ENCODE results near the gene KLC4.
A peak's percentile ranks its signal among the peaks of the same experiment; 100 is the strongest.

DNA sequence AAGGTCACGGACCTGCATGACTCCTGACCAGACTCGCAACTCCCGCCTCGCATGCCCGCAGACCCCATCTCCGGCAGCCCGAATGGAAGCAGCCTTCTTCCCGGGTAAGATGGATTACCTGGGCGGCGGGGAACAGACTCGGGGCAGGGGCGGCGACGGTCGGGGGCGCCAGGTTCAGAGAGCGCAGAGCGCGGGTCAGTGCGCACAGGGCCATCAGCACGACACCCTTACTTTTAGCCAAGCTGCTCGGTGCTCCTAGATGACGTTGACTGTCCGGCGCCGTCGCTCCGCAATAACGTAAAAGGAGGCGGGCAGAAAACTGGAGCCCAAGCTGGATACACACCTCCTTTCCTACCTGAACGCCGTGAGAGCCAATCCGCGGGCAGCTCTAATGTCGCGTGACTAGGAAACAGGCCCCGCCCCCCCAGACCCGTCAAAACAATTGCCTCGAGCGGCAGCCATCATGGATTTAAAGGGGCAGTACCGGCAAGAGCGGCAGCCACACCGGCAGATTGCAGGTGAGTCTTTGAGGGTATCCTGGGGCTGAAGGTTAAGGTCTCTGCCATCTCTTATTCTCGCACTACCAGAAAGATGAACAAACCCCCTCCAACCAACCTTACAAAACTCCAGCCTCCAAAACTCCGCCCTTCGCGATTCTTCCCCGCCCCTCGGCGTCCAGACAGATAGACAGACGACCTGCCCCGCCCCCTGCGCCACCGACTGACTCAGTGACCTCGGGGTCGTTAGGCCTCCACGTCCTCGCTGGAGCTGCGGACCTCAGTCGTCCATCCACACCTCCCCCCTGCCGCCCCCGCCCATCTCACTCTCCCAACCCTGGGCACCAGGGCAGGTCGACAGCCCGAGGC lies at the start of gene KLC4, which contains the start of gene MRPL2:
- no peak for TF ChIP-seq CEBPB (tag; IDR thresholded peaks at IDR 0.05)
- 0 out of 2 replicates have a peak, but pooled peaks have one; percentile 14 for TF ChIP-seq KLF6 (CRISPR knock-in tag; IDR thresholded peaks at IDR 0.05; ENCODE audit: borderline replicate concordance)
- TF ChIP-seq DNMT1 (IDR thresholded peaks at IDR 0.05): no peak
- TF ChIP-seq, protein P1, sequence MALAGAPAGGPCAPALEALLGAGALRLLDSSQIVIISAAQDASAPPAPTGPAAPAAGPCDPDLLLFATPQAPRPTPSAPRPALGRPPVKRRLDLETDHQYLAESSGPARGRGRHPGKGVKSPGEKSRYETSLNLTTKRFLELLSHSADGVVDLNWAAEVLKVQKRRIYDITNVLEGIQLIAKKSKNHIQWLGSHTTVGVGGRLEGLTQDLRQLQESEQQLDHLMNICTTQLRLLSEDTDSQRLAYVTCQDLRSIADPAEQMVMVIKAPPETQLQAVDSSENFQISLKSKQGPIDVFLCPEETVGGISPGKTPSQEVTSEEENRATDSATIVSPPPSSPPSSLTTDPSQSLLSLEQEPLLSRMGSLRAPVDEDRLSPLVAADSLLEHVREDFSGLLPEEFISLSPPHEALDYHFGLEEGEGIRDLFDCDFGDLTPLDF (CRISPR knock-in tag; IDR thresholded peaks at IDR 0.05): peak; percentile 57; the same call in 1 of the 2 replicates
- TF ChIP-seq POLR2A (conservative IDR thresholded peaks at IDR 0.05): peak; percentile 97
- no peak for TF ChIP-seq RAD21 (CRISPR knock-in tag; conservative IDR thresholded peaks at IDR 0.05 in 1 of 2, IDR thresholded peaks at IDR 0.05 in 1 of 2)
- peak; percentile 91 for TF ChIP-seq TAF1 (IDR thresholded peaks at IDR 0.05; ENCODE audit: control insufficient read depth, extremely low read depth, insufficient read depth, low read length, severe bottlenecking)
- no peak for TF ChIP-seq TCFL5 (CRISPR knock-in tag; conservative IDR thresholded peaks at IDR 0.05)
- TF ChIP-seq, protein P2, sequence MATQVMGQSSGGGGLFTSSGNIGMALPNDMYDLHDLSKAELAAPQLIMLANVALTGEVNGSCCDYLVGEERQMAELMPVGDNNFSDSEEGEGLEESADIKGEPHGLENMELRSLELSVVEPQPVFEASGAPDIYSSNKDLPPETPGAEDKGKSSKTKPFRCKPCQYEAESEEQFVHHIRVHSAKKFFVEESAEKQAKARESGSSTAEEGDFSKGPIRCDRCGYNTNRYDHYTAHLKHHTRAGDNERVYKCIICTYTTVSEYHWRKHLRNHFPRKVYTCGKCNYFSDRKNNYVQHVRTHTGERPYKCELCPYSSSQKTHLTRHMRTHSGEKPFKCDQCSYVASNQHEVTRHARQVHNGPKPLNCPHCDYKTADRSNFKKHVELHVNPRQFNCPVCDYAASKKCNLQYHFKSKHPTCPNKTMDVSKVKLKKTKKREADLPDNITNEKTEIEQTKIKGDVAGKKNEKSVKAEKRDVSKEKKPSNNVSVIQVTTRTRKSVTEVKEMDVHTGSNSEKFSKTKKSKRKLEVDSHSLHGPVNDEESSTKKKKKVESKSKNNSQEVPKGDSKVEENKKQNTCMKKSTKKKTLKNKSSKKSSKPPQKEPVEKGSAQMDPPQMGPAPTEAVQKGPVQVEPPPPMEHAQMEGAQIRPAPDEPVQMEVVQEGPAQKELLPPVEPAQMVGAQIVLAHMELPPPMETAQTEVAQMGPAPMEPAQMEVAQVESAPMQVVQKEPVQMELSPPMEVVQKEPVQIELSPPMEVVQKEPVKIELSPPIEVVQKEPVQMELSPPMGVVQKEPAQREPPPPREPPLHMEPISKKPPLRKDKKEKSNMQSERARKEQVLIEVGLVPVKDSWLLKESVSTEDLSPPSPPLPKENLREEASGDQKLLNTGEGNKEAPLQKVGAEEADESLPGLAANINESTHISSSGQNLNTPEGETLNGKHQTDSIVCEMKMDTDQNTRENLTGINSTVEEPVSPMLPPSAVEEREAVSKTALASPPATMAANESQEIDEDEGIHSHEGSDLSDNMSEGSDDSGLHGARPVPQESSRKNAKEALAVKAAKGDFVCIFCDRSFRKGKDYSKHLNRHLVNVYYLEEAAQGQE (IDR thresholded peaks at IDR 0.05; ENCODE audit: borderline replicate concordance): no peak
- TF ChIP-seq, protein P2 (CRISPR knock-in tag; IDR thresholded peaks at IDR 0.05; ENCODE audit: low read depth): no peak
